ENCODE data around the gene ADAMTS8.
"Not testable (repeated sequence)": the region's sequence is repeated elsewhere in the genome, so short reads cannot be mapped to it uniquely, and the experiment has no call there.

Gene ADAMTS8

GRCh38 chr11:130438401-130439159 lies 10.2 kb upstream of the ADAMTS8 start:
- DNase-seq (ENCODE audit: low read depth) = not testable (repeated sequence)

GRCh38 chr11:130437848-130438247 lies 9.4 kb upstream of the ADAMTS8 start:
- no peak for DNase-seq (ENCODE audit: low read depth)

- DNase-seq (ENCODE audit: low read depth) = peak; percentile 21
Measured at GRCh38 chr11:130436171-130436570, 7.8 kb upstream of the ADAMTS8 start.

GRCh38 chr11:130435671-130436070 lies 7.3 kb upstream of the ADAMTS8 start:
- peak; percentile 78 for DNase-seq (ENCODE audit: low read depth)

- DNase-seq (ENCODE audit: low read depth) = peak; percentile 85
Measured at GRCh38 chr11:130434521-130435223, 6.3 kb upstream of the ADAMTS8 start.

GRCh38 chr11:130433357-130433756 lies 4.9 kb upstream of the ADAMTS8 start:
- DNase-seq (ENCODE audit: low read depth) = no peak

- DNase-seq (ENCODE audit: low read depth) = peak; percentile 70
Measured at GRCh38 chr11:130431801-130432200, 3.4 kb upstream of the ADAMTS8 start.

- peak; percentile 65 for DNase-seq (ENCODE audit: low read depth)
Measured at GRCh38 chr11:130431331-130431773, 2.9 kb upstream of the ADAMTS8 start.

- no peak for DNase-seq (ENCODE audit: low read depth)
Measured at GRCh38 chr11:130429983-130430382, 1.6 kb upstream of the ADAMTS8 start.

- DNase-seq (ENCODE audit: low read depth) = no peak
Measured at GRCh38 chr11:130429120-130429681, 792 bp upstream of the ADAMTS8 start.

- DNase-seq (ENCODE audit: low read depth) = peak; percentile 25
Measured at GRCh38 chr11:130427581-130428315, 661 bp downstream of the ADAMTS8 start.

GRCh38 chr11:130426837-130427341 lies 1.5 kb downstream of the ADAMTS8 start:
- no peak for DNase-seq (ENCODE audit: low read depth)

GRCh38 chr11:130426223-130426836 lies 2.1 kb downstream of the ADAMTS8 start:
- DNase-seq (ENCODE audit: low read depth) = no peak

GRCh38 chr11:130425156-130425555 lies 3.3 kb downstream of the ADAMTS8 start:
- no peak for DNase-seq (ENCODE audit: low read depth)

- no peak for DNase-seq (ENCODE audit: low read depth)
Measured at GRCh38 chr11:130424613-130425140, 3.7 kb downstream of the ADAMTS8 start.

GRCh38 chr11:130423541-130424142 lies 4.8 kb downstream of the ADAMTS8 start:
- no peak for DNase-seq (ENCODE audit: low read depth)

GRCh38 chr11:130422251-130422995 lies 6.0 kb downstream of the ADAMTS8 start:
- DNase-seq (ENCODE audit: low read depth) = no peak

- DNase-seq (ENCODE audit: low read depth) = no peak
Measured at GRCh38 chr11:130421697-130422096, 6.7 kb downstream of the ADAMTS8 start.

- DNase-seq (ENCODE audit: low read depth) = no peak
Measured at GRCh38 chr11:130421199-130421585, 7.2 kb downstream of the ADAMTS8 start.

GRCh38 chr11:130420478-130421198 lies 7.8 kb downstream of the ADAMTS8 start:
- no peak for DNase-seq (ENCODE audit: low read depth)
